WTC11 (cell line): Measurements from ENCODE around the gene PPP2R2C. TPM values are rescaled to one million over a fixed set of nuclear protein-coding genes. Genes with fewer than 3 reads are reported as not detected.

ENCODE experiments used
- ATAC-seq: fragments of 200-7000 bp; cut with Tn5 transposase; 2 replicates; pipeline ENCODE4 v1.10.0; 2021; ENCODE audit warnings: mild to moderate bottlenecking, moderate library complexity
- CTCF ChIA-PET: fragments of 300-600 bp; sonication (Branson Sonifier 250); formaldehyde crosslinking; loops from one replicate; lab custom pipeline; 2021; ENCODE audit warnings: antibody characterized with exemption; lab: Charles Lee
- POLR2A ChIA-PET: fragments of 350-600 bp; sonication (Branson Sonifier 250); formaldehyde crosslinking; loops from one replicate; lab custom pipeline; 2021; ENCODE audit warnings: antibody characterized with exemption; lab: Charles Lee
- DNase-seq: peaks from one replicate; pipeline ENCODE4 v3.0.0; 2021; ENCODE audit warnings: low spot score
- H3K27ac Mint-ChIP-seq: 2 replicates; pipeline ENCODE4 v1.8.0; 2021; ENCODE audit warnings: mixed read lengths
- H3K27me3 Mint-ChIP-seq: 2 replicates; pipeline ENCODE4 v1.8.0; 2021; ENCODE audit warnings: low read depth, mild to moderate bottlenecking, moderate library complexity, mixed read lengths
- H3K36me3 Mint-ChIP-seq: 2 replicates; pipeline ENCODE4 v1.8.0; 2021; ENCODE audit warnings: mixed read lengths
- H3K4me1 Mint-ChIP-seq: 2 replicates; pipeline ENCODE4 v1.8.0; 2022; ENCODE audit warnings: mixed read lengths
- H3K4me3 Mint-ChIP-seq: 2 replicates; pipeline ENCODE4 v1.8.0; 2021; ENCODE audit warnings: mild to moderate bottlenecking, moderate library complexity, mixed read lengths
- H3K9me3 Mint-ChIP-seq: 2 replicates; pipeline ENCODE4 v1.8.0; 2021; ENCODE audit warnings: mixed read lengths
- AFF4 ChIP-seq: sonication (generic); formaldehyde crosslinking; IDR thresholded peaks from 2 replicates; pipeline ENCODE4 v1.8.1; 2023; ENCODE audit warnings: mild to moderate bottlenecking, missing genetic modification reagents, borderline replicate concordance
- ATF1 ChIP-seq: sonication (generic); formaldehyde crosslinking; IDR thresholded peaks from 2 replicates; pipeline ENCODE4 v1.8.1; 2023; ENCODE audit warnings: mild to moderate bottlenecking, moderate library complexity, missing genetic modification reagents
- ATF3 ChIP-seq: sonication (generic); formaldehyde crosslinking; conservative IDR thresholded peaks from 2 replicates; pipeline ENCODE4 v1.8.1; 2022; ENCODE audit warnings: mild to moderate bottlenecking, missing genetic modification reagents
- E2F4 ChIP-seq: sonication (generic); formaldehyde crosslinking; IDR thresholded peaks from 2 replicates; pipeline ENCODE4 v1.8.1; 2022; ENCODE audit warnings: low read depth, mild to moderate bottlenecking, moderate library complexity, missing genetic modification reagents, borderline replicate concordance
- GABPB1 ChIP-seq: sonication (generic); formaldehyde crosslinking; IDR thresholded peaks from 2 replicates; pipeline ENCODE4 v1.8.1; 2023; ENCODE audit warnings: mild to moderate bottlenecking, missing genetic modification reagents
- GRHL2 ChIP-seq: fragments of 250-450 bp; sonication (Bioruptor Pico); IDR thresholded peaks from 2 replicates; pipeline ENCODE4 v1.8.0; 2022; ENCODE audit warnings: mild to moderate bottlenecking, moderate library complexity; ENCODE audit not compliant: insufficient replicate concordance, severe bottlenecking
- HMGXB4 ChIP-seq: sonication (generic); formaldehyde crosslinking; IDR thresholded peaks from 2 replicates; pipeline ENCODE4 v1.8.1; 2023; ENCODE audit warnings: mild to moderate bottlenecking, moderate library complexity, missing genetic modification reagents
- JAZF1 ChIP-seq: fragments of 250-450 bp; sonication (Bioruptor Pico); IDR thresholded peaks from 2 replicates; pipeline ENCODE4 v1.9.0; 2021; ENCODE audit warnings: moderate library complexity, mild to moderate bottlenecking, inconsistent platforms
- MAX ChIP-seq: sonication (generic); formaldehyde crosslinking; IDR thresholded peaks from 2 replicates; pipeline ENCODE4 v1.8.0; 2022; ENCODE audit warnings: mild to moderate bottlenecking, missing genetic modification reagents
- NFE2L1 ChIP-seq: sonication (generic); formaldehyde crosslinking; IDR thresholded peaks from 2 replicates; pipeline ENCODE4 v1.8.1; 2023; ENCODE audit warnings: missing genetic modification reagents
- TCF7 ChIP-seq: sonication (generic); formaldehyde crosslinking; IDR thresholded peaks from 2 replicates; pipeline ENCODE4 v1.8.0; 2022; ENCODE audit warnings: mild to moderate bottlenecking, low read depth, missing genetic modification reagents, moderate library complexity
- TP53 ChIP-seq: sonication (generic); formaldehyde crosslinking; IDR thresholded peaks from 2 replicates; pipeline ENCODE4 v1.8.1; 2023; ENCODE audit warnings: mild to moderate bottlenecking, missing genetic modification reagents
- USF1 ChIP-seq: sonication (generic); formaldehyde crosslinking; IDR thresholded peaks from 2 replicates; pipeline ENCODE4 v1.8.0; 2022; ENCODE audit warnings: mild to moderate bottlenecking, missing genetic modification reagents
- ZBTB21 ChIP-seq: sonication (generic); formaldehyde crosslinking; IDR thresholded peaks from 2 replicates; pipeline ENCODE4 v1.8.1; 2023; ENCODE audit warnings: mild to moderate bottlenecking, missing genetic modification reagents, borderline replicate concordance
- ZNF121 ChIP-seq: sonication (generic); formaldehyde crosslinking; IDR thresholded peaks from 2 replicates; pipeline ENCODE4 v1.8.0; 2023; ENCODE audit warnings: missing genetic modification reagents
- ZNF232 ChIP-seq: sonication (generic); formaldehyde crosslinking; IDR thresholded peaks from 2 replicates; pipeline ENCODE4 v1.8.0; 2022; ENCODE audit warnings: mild to moderate bottlenecking, missing genetic modification reagents
- ZNF423 ChIP-seq: fragments of 250-450 bp; sonication (Bioruptor Pico); IDR thresholded peaks from 2 replicates; pipeline ENCODE4 v2.1.2; 2022; ENCODE audit warnings: mild to moderate bottlenecking, moderate library complexity
- ZNF671 ChIP-seq: fragments of 250-450 bp; sonication (Bioruptor Pico); IDR thresholded peaks from 2 replicates; pipeline ENCODE4 v1.8.0; 2021; ENCODE audit warnings: mild to moderate bottlenecking
- ZSCAN18 ChIP-seq: fragments of 250-450 bp; sonication (Bioruptor Pico); IDR thresholded peaks from 2 replicates; pipeline ENCODE4 v2.1.2; 2022; ENCODE audit warnings: mild to moderate bottlenecking, moderate library complexity
- total RNA-seq: library from RNA; stranded (reverse); gene quantifications from 3 replicates; pipeline ENCODE4 v1.2.3, GENCODE V29; 2021

The PPP2R2C gene
- total RNA-seq, 1 experiment from 2014 or later = 11.5 TPM

GRCh38 chr4:6467600-6467999, 4.8 kb downstream of the PPP2R2C start:
- Mint-ChIP-seq H3K4me1 (peaks cover 10% of the 10 kb centered on the region), H3K9me3 (no peaks in the 10 kb centered on the region), H3K27me3 (peaks cover 40% of the 10 kb centered on the region), H3K4me3 (no peak overlapping the region), H3K36me3 (no peaks in the 10 kb centered on the region), H3K27ac (no peak overlapping the region)
- ATAC-seq (no peak), DNase-seq (no peak)
- POLR2A ChIA-PET = no interaction called here
- TF ChIP-seq NFE2L1 = no peak
- no peak for TF ChIP-seq ZNF671 (CRISPR knock-in tag)
- no peak for TF ChIP-seq GRHL2
- no peak for TF ChIP-seq TCF7 (CRISPR knock-in tag)
- no peak for TF ChIP-seq ZNF423 (CRISPR knock-in tag)
- TF ChIP-seq ATF1 (CRISPR knock-in tag) = no peak
- TF ChIP-seq ATF3 (CRISPR knock-in tag) = no peak
- no peak for TF ChIP-seq ZNF121 (CRISPR knock-in tag)
- TF ChIP-seq ZSCAN18 = no peak
- TF ChIP-seq MAX (CRISPR knock-in tag) = no peak
- no peak for TF ChIP-seq USF1 (CRISPR knock-in tag)
- no peak for TF ChIP-seq ZNF232 (CRISPR knock-in tag)
- TF ChIP-seq HMGXB4 = no peak
- no peak for TF ChIP-seq JAZF1 (CRISPR knock-in tag)
- no peak for TF ChIP-seq E2F4 (CRISPR knock-in tag)
- TF ChIP-seq TP53 (CRISPR knock-in tag) = no peak
- no peak for TF ChIP-seq ZBTB21
- TF ChIP-seq AFF4 (CRISPR knock-in tag) = no peak
- no peak for TF ChIP-seq GABPB1 (CRISPR knock-in tag)
- TF ChIP-seq, all 79 proteins: peak for 0
- CTCF ChIA-PET = interaction anchor here (0.8 kb wide), 1 partner anchor 447 kb away, joined by 3 read pairs; no protein-coding TSS in a partner anchor
